Endodermal cell (in vitro differentiated cells): ENCODE data around the gene PFDN2. TPM values are rescaled to one million over a fixed set of nuclear protein-coding genes. Genes with fewer than 3 reads are reported as not detected.
A peak's percentile ranks its signal among the peaks of the same experiment; 100 is the strongest.

ENCODE experiments used
- DNase-seq: peaks from one replicate; pipeline ENCODE4 v3.0.0-alpha.2; 2017
- H3K27ac ChIP-seq: 2 replicates; pipeline ENCODE4 v1.5.1; 2013; ENCODE audit warnings: mild to moderate bottlenecking, low read depth, low read length, moderate library complexity
- H3K27me3 ChIP-seq: 2 replicates; pipeline ENCODE4 v1.6.1; 2013; ENCODE audit warnings: mild to moderate bottlenecking, low read length, moderate library complexity; ENCODE audit not compliant: insufficient read depth, control insufficient read depth, poor library complexity, severe bottlenecking
- H3K36me3 ChIP-seq: 2 replicates; pipeline ENCODE4 v1.7.0; 2013; ENCODE audit warnings: mild to moderate bottlenecking, low read length, moderate library complexity; ENCODE audit not compliant: control insufficient read depth, insufficient read depth
- H3K4me1 ChIP-seq: one replicate; pipeline ENCODE4 v1.7.0; 2013; ENCODE audit warnings: low read length; ENCODE audit not compliant: control insufficient read depth, insufficient read depth
- H3K4me3 ChIP-seq: 2 replicates; pipeline ENCODE4 v1.5.1; 2013; ENCODE audit warnings: mild to moderate bottlenecking, low read length, moderate library complexity
- H3K9ac ChIP-seq: 2 replicates; pipeline ENCODE4 v1.6.1; 2013; ENCODE audit warnings: mild to moderate bottlenecking, low read length, moderate library complexity; ENCODE audit not compliant: poor library complexity, severe bottlenecking; ENCODE audit errors: extremely low read depth
- H3K9me3 ChIP-seq: 2 replicates; pipeline ENCODE4 v1.6.1; 2013; ENCODE audit warnings: mild to moderate bottlenecking, low read length, moderate library complexity; ENCODE audit not compliant: control insufficient read depth
- H3K27ac Mint-ChIP-seq: 2 replicates; pipeline ENCODE4 v1.8.0; 2020; ENCODE audit warnings: mixed read lengths
- H3K27me3 Mint-ChIP-seq: 2 replicates; pipeline ENCODE4 v1.8.0; 2021; ENCODE audit warnings: mild to moderate bottlenecking, mixed read lengths; ENCODE audit not compliant: insufficient read depth
- H3K36me3 Mint-ChIP-seq: 2 replicates; pipeline ENCODE4 v1.8.0; 2020; ENCODE audit warnings: low read depth, mixed read lengths
- H3K4me1 Mint-ChIP-seq: 2 replicates; pipeline ENCODE4 v1.8.0; 2020; ENCODE audit warnings: mixed read lengths
- H3K4me3 Mint-ChIP-seq: 2 replicates; pipeline ENCODE4 v1.8.0; 2020; ENCODE audit warnings: mild to moderate bottlenecking, moderate library complexity, mixed read lengths
- H3K9me3 Mint-ChIP-seq: 2 replicates; pipeline ENCODE4 v1.8.0; 2020; ENCODE audit warnings: mild to moderate bottlenecking, mixed read lengths
- WGBS, 2 experiments: methylation state at CpG; one replicate each; pipeline versions ENCODE4 v1.1.5 to v1.1.7; 2013; ENCODE audit warnings: missing lambda C conversion rate in 2 of 2, mixed read lengths in 1 of 2; ENCODE audit not compliant: insufficient coverage in 1 of 2, insufficient read length in 1 of 2; 5-methylcytosine and 5-hydroxymethylcytosine counted together
- total RNA-seq, 2 donors: library from RNA; stranded (reverse); fragmentation: NEBNext Ultra II Directional in 1 of 2; extraction: Animal tissue kit (Norgen Biotek cat#: 25700) in 1 of 2; gene quantifications; 2 replicates in 1 of 2; 3 replicates in 1 of 2; pipeline ENCODE4 v1.2.1, GENCODE V29; 2021
- TF ChIP-seq, protein P1 (sequence below): fragments of 200-600 bp; sonication (generic); conservative IDR thresholded peaks from 2 replicates; pipeline ENCODE4 v1.5.0; 2021; ENCODE audit warnings: antibody characterized with exemption, mild to moderate bottlenecking

The PFDN2 gene
- total RNA-seq, 2 donors from 2014 or later: 62.9 to 95.7 TPM

DNA sequence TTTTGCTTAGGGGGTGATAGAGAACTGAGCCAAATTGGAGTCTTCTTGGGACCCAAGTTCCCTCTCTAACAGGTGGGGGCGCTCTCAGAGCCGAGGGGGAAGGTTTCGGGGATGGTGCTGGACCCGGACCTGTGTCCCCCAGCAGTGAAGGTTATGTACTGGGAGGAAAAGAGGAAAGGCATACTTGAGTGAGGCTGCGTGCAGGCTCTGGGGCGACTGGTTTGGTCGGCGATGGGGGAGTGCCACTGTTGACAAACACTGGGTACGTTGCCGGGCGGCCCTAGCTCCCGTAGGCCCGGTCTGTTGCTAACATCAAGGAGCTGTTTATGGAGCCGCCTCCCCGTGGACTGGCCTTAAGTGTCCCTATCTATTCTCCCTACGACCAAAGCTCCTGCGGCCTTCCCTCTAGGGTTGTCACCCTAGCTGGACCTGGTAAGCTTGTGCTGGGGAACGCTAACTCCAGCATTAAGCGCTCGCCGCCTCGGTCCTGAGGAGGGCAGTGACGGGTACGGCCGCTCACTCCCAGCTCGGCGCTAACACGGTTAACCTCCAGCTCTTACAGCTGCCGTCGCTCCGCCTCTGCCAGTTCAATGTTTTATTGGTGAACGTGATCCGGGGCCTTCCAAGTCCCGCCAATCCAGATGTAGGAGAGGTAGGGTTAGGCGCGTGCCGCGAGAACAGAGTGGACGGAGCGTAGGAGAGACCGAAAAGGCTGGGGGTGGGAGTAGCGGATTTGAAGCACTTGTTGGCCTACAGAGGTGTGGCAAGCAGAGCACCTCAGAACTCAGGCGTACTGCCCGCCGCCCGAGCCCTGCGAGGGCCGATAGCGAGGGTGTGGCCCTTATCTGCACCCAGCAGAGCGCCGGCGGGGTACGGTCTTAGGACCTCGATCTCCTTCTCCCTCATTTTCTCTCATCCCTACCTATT is 48.2 kb upstream of the PFDN2 start, which contains the start of gene PPOX:
PPOX (plus strand) TSS at position 685 of the 927 bp plus-strand sequence. CDS start 422 bp downstream, outside the sequence.
- TF ChIP-seq, protein P1, sequence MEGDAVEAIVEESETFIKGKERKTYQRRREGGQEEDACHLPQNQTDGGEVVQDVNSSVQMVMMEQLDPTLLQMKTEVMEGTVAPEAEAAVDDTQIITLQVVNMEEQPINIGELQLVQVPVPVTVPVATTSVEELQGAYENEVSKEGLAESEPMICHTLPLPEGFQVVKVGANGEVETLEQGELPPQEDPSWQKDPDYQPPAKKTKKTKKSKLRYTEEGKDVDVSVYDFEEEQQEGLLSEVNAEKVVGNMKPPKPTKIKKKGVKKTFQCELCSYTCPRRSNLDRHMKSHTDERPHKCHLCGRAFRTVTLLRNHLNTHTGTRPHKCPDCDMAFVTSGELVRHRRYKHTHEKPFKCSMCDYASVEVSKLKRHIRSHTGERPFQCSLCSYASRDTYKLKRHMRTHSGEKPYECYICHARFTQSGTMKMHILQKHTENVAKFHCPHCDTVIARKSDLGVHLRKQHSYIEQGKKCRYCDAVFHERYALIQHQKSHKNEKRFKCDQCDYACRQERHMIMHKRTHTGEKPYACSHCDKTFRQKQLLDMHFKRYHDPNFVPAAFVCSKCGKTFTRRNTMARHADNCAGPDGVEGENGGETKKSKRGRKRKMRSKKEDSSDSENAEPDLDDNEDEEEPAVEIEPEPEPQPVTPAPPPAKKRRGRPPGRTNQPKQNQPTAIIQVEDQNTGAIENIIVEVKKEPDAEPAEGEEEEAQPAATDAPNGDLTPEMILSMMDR: peak; percentile 63
- H3K4me3 Mint-ChIP-seq: peak within 1 kb of the TSS; percentile 85
- Histone ChIP-seq H3K4me1 (peaks cover 5% of the 10 kb centered on the region), H3K27ac (peak within 1 kb of the TSS; percentile 78), H3K4me3 (peak within 1 kb of the TSS; percentile 94), H3K9me3 (no peaks in the 10 kb centered on the region), H3K36me3 (peaks cover 50% of the 10 kb centered on the region), H3K9ac (peak within 1 kb of the TSS; percentile 69), H3K27me3 (no peaks in the 10 kb centered on the region)
- H3K27ac Mint-ChIP-seq: peak within 1 kb of the TSS; percentile 95
- no peaks in the 10 kb centered on the region for H3K27me3 Mint-ChIP-seq
- 1 to 2% methylated on average over 35 to 54 of the region's 54 CpGs for WGBS, 2 experiments
- peaks cover 28% of the 10 kb centered on the region for H3K36me3 Mint-ChIP-seq
- H3K4me1 Mint-ChIP-seq: peaks cover 15% of the 10 kb centered on the region
- no peaks in the 10 kb centered on the region for H3K9me3 Mint-ChIP-seq
- peak; percentile 99 for DNase-seq

- Mint-ChIP-seq H3K36me3 (peaks cover 26% of the 10 kb centered on the region), H3K27ac (no peak overlapping the region), H3K4me3 (peak overlapping the region; percentile 85), H3K27me3 (no peaks in the 10 kb centered on the region), H3K9me3 (no peaks in the 10 kb centered on the region), H3K4me1 (peaks cover 19% of the 10 kb centered on the region)
- Histone ChIP-seq H3K27ac (no peak overlapping the region), H3K4me3 (peak overlapping the region; percentile 94), H3K9ac (peak overlapping the region; percentile 69), H3K9me3 (no peaks in the 10 kb centered on the region), H3K27me3 (no peaks in the 10 kb centered on the region), H3K36me3 (peaks cover 44% of the 10 kb centered on the region), H3K4me1 (peaks cover 5% of the 10 kb centered on the region)
- TF ChIP-seq, protein P1: no peak
- no peak for DNase-seq
- WGBS, 2 experiments: 88 to 94% methylated on average over 8 to 12 of the region's 14 CpGs
These were observed 47.2 kb upstream of the PFDN2 start for GRCh38 chr1:161164901-161165610.

GRCh38 chr1:161163793-161164192 is 46.0 kb upstream of the PFDN2 start:
- Histone ChIP-seq H3K4me3 (no peak overlapping the region), H3K4me1 (peaks cover 5% of the 10 kb centered on the region), H3K36me3 (peaks cover 36% of the 10 kb centered on the region), H3K9ac (no peak overlapping the region), H3K27ac (no peak overlapping the region), H3K9me3 (no peaks in the 10 kb centered on the region), H3K27me3 (no peaks in the 10 kb centered on the region)
- DNase-seq: no peak
- TF ChIP-seq, protein P1: no peak
- WGBS, 2 experiments: 89 to 92% methylated on average over 2 to 5 of the region's 5 CpGs
- H3K4me1 Mint-ChIP-seq: peaks cover 24% of the 10 kb centered on the region
- no peaks in the 10 kb centered on the region for H3K27me3 Mint-ChIP-seq
- H3K36me3 Mint-ChIP-seq: peaks cover 20% of the 10 kb centered on the region
- no peaks in the 10 kb centered on the region for H3K9me3 Mint-ChIP-seq
- H3K4me3 Mint-ChIP-seq: no peak overlapping the region
- H3K27ac Mint-ChIP-seq: no peak overlapping the region
